PC-9 (cell line): ENCODE data around the gene ITGA4. TPM values are rescaled to one million over a fixed set of nuclear protein-coding genes. Genes with fewer than 3 reads are reported as not detected.

ENCODE experiments used
- BruUV-seq: library from RNA; stranded (reverse); fragments of 400-500 nt; replicated peaks from 2 replicates; lab custom pipeline; 2021; lab: Mats Ljungman, UMichigan
- CTCF ChIA-PET: fragments of 300-600 bp; sonication (Branson Sonifier 250); formaldehyde crosslinking; loops from one replicate; lab custom pipeline; 2022; ENCODE audit warnings: antibody characterized with exemption; lab: Charles Lee
- POLR2A ChIA-PET: fragments of 300-600 bp; sonication (Branson Sonifier 250); formaldehyde crosslinking; loops from one replicate; lab custom pipeline; 2022; ENCODE audit warnings: antibody characterized with exemption; ENCODE audit not compliant: unreplicated experiment; lab: Charles Lee
- DNase-seq, 2 experiments: peaks; one replicate each; pipeline versions ENCODE4 v3.0.0 to v3.0.0-alpha.2; 2015 to 2022; ENCODE audit warnings: mixed read lengths in 1 of 2
- H2AFZ ChIP-seq: fragments of 200-600 bp; sonication (generic); 2 replicates; pipeline ENCODE4 v1.8.1; 2017; ENCODE audit warnings: antibody characterized with exemption
- H3F3A ChIP-seq: fragments of 200-600 bp; sonication (generic); 2 replicates; pipeline ENCODE4 v1.8.1; 2017; ENCODE audit warnings: antibody characterized with exemption, mild to moderate bottlenecking, low read depth; ENCODE audit not compliant: insufficient read depth
- H3K27ac ChIP-seq: fragments of 200-600 bp; sonication (generic); 2 replicates; pipeline ENCODE4 v1.6.1; 2016; ENCODE audit warnings: mixed run types
- H3K27me3 ChIP-seq: fragments of 200-600 bp; sonication (generic); 2 replicates; pipeline ENCODE4 v1.6.1; 2016; ENCODE audit warnings: low read depth, mixed run types; ENCODE audit not compliant: insufficient read depth
- H3K36me3 ChIP-seq: fragments of 200-600 bp; sonication (generic); 2 replicates; pipeline ENCODE4 v1.6.1; 2016; ENCODE audit warnings: low read depth, mixed run types
- H3K4me1 ChIP-seq: fragments of 200-600 bp; sonication (generic); replicated peaks from 2 replicates; pipeline ENCODE4 v1.6.1; 2016; ENCODE audit warnings: mixed run types; ENCODE audit not compliant: insufficient read depth
- H3K4me2 ChIP-seq: fragments of 200-600 bp; sonication (generic); 2 replicates; pipeline ENCODE4 v1.6.1; 2017; ENCODE audit warnings: mixed run types
- H3K4me3 ChIP-seq: fragments of 200-600 bp; sonication (generic); 2 replicates; pipeline ENCODE4 v1.6.1; 2016; ENCODE audit warnings: mixed run types
- H3K79me2 ChIP-seq: fragments of 200-600 bp; sonication (generic); 2 replicates; pipeline ENCODE4 v1.6.1; 2017; ENCODE audit warnings: low read depth, mixed run types
- H3K9me2 ChIP-seq: fragments of 200-600 bp; sonication (generic); 2 replicates; pipeline ENCODE4 v1.8.1; 2017; ENCODE audit warnings: mild to moderate bottlenecking; ENCODE audit not compliant: insufficient read depth
- H3K9me3 ChIP-seq: fragments of 200-600 bp; sonication (generic); 2 replicates; pipeline ENCODE4 v1.8.1; 2016; ENCODE audit warnings: low read depth; ENCODE audit not compliant: insufficient read depth
- H4K20me1 ChIP-seq: fragments of 200-600 bp; sonication (generic); 2 replicates; pipeline ENCODE4 v1.8.1; 2017; ENCODE audit not compliant: insufficient read depth
- EZH2 ChIP-seq: fragments of 200-600 bp; sonication (generic); IDR thresholded peaks from 2 replicates; pipeline ENCODE4 v1.8.0; 2017; ENCODE audit warnings: antibody characterized with exemption, low read depth
- intact Hi-C: fragments of 100-400 bp; cut with micrococcal nuclease; formaldehyde crosslinking; loops from one replicate; pipeline ENCODE4 v1.10.0; 2022; ENCODE audit not compliant: unreplicated experiment
- total RNA-seq: library from RNA; stranded (reverse); gene quantifications from 2 replicates; pipeline ENCODE4 v1.2.3, GENCODE V29; 2021
- TF ChIP-seq, protein P1 (sequence below): fragments of 200-600 bp; sonication (generic); conservative IDR thresholded peaks from 2 replicates; pipeline ENCODE4 v1.6.1; 2017; ENCODE audit warnings: mixed run types, antibody characterized with exemption, mild to moderate bottlenecking, moderate library complexity

ITGA4 gene
- total RNA-seq, 1 experiment from 2014 or later: 0.35 TPM

DNA sequence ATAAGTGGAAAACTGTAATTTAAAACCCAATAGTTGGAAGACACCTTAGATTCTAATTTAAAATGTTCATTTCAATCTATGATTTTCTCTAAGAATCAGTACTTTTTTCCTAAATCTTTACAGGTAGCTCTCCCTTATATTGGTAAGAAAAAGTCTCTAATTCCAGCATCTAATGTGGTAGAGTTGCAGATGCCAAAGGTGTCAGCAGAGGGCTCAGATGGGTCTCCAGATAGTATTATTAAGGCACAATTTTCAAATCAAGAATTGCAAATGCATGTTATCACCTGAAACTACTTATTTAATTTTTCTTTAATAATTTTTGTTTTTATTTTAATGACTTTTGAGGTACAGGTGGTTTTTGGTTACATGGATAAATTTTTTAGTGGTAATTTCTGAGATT lies 25.5 kb upstream of the ITGA4 start:
- TF ChIP-seq, protein P1, sequence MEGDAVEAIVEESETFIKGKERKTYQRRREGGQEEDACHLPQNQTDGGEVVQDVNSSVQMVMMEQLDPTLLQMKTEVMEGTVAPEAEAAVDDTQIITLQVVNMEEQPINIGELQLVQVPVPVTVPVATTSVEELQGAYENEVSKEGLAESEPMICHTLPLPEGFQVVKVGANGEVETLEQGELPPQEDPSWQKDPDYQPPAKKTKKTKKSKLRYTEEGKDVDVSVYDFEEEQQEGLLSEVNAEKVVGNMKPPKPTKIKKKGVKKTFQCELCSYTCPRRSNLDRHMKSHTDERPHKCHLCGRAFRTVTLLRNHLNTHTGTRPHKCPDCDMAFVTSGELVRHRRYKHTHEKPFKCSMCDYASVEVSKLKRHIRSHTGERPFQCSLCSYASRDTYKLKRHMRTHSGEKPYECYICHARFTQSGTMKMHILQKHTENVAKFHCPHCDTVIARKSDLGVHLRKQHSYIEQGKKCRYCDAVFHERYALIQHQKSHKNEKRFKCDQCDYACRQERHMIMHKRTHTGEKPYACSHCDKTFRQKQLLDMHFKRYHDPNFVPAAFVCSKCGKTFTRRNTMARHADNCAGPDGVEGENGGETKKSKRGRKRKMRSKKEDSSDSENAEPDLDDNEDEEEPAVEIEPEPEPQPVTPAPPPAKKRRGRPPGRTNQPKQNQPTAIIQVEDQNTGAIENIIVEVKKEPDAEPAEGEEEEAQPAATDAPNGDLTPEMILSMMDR: no peak
- TF ChIP-seq EZH2: no peak
- H4K20me1 ChIP-seq: no peaks in the 10 kb centered on the region
- intact Hi-C loops: no loop called here
- ChIA-PET CTCF (no interaction called here), POLR2A (no interaction called here)
- no peaks in the 10 kb centered on the region for H3K36me3 ChIP-seq
- BruUV-seq: no TSS peak
- no peaks in the 10 kb centered on the region for H3K4me1 ChIP-seq
- no peak overlapping the region for H3K27ac ChIP-seq
- DNase-seq: no peak
- H3K4me3 ChIP-seq: no peak overlapping the region
- no peak overlapping the region for H3K4me2 ChIP-seq
- H3K27me3 ChIP-seq: no peaks in the 10 kb centered on the region
- H2AFZ ChIP-seq: no peak overlapping the region
- H3F3A ChIP-seq: no peaks in the 10 kb centered on the region; the same call in 1 of the 2 replicates
- peaks cover 4% of the 10 kb centered on the region; the same call in 1 of the 2 replicates for H3K9me2 ChIP-seq
- H3K9me3 ChIP-seq: no peaks in the 10 kb centered on the region
- H3K79me2 ChIP-seq: no peaks in the 10 kb centered on the region

GRCh38 chr2:181438261-181438660 lies 18.9 kb upstream of the ITGA4 start:
- Histone ChIP-seq H4K20me1 (no peaks in the 10 kb centered on the region), H3K4me2 (no peak overlapping the region), H3K4me3 (no peak overlapping the region), H3K79me2 (no peaks in the 10 kb centered on the region), H3K9me2 (no peaks in the 10 kb centered on the region; the same call in 1 of the 2 replicates), H2AFZ (no peak overlapping the region), H3K27ac (no peak overlapping the region), H3K4me1 (no peaks in the 10 kb centered on the region), H3K9me3 (no peaks in the 10 kb centered on the region), H3K27me3 (no peaks in the 10 kb centered on the region), H3K36me3 (no peaks in the 10 kb centered on the region), H3F3A (no peaks in the 10 kb centered on the region)
- DNase-seq: no peak
- intact Hi-C loops: no loop called here
- ChIA-PET CTCF (interaction anchor here (0.7 kb wide), 1 partner anchor 123 kb away, joined by 3 read pairs; no protein-coding TSS in a partner anchor), POLR2A (no interaction called here)
- TF ChIP-seq, protein P1: peak; percentile 32; the same call in 1 of the 2 replicates
- TF ChIP-seq EZH2: no peak
- BruUV-seq: no TSS peak

DNA sequence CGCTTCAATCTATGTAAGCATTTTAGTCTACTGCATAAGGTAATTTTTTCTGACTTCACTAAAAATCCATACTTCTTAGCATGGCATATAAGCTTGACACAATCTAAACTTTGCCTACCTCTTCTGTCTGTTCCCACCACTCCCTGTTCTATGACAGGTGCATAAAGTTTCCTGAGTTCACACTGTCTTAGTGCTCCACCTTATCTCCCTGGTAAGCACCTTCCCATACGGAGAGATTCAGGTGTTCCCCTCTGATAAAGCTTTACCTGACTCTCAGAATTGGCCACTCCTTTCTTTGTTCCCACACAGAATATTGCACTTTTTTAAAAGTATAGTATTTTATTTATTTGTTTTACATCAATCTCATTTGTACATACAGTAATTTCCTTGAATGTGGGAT lies 16.8 kb upstream of the ITGA4 start:
- TF ChIP-seq, protein P1: no peak
- TF ChIP-seq EZH2: no peak
- intact Hi-C loops: no loop called here
- Histone ChIP-seq H3K4me2 (no peak overlapping the region), H3K27me3 (no peaks in the 10 kb centered on the region), H3K4me3 (no peak overlapping the region), H3K36me3 (no peaks in the 10 kb centered on the region), H3K79me2 (no peaks in the 10 kb centered on the region), H4K20me1 (no peaks in the 10 kb centered on the region), H3K9me3 (no peaks in the 10 kb centered on the region), H3K4me1 (no peaks in the 10 kb centered on the region), H3F3A (no peaks in the 10 kb centered on the region), H3K9me2 (no peaks in the 10 kb centered on the region; the same call in 1 of the 2 replicates), H2AFZ (no peak overlapping the region), H3K27ac (no peak overlapping the region)
- ChIA-PET CTCF (no interaction called here), POLR2A (no interaction called here)
- BruUV-seq: no TSS peak
- no peak for DNase-seq
